H9 (cell line): ENCODE data around the gene AP2A2. TPM values are rescaled to one million over a fixed set of nuclear protein-coding genes. Genes with fewer than 3 reads are reported as not detected.

Experiments used
- DNase-seq: peaks from one replicate; pipeline ENCODE4 v3.0.0-alpha.2; 2017
- H2AFZ ChIP-seq: one replicate; pipeline ENCODE4 v1.6.1; 2013; ENCODE audit warnings: mild to moderate bottlenecking, low read length, control low read depth, moderate library complexity
- H2AK5ac ChIP-seq: 2 replicates; pipeline ENCODE4 v1.6.1; 2013; ENCODE audit warnings: low read length, control low read depth, mixed read lengths; ENCODE audit not compliant: insufficient read length
- H2BK120ac ChIP-seq: one replicate; pipeline ENCODE4 v1.6.1; 2013; ENCODE audit warnings: low read depth, mild to moderate bottlenecking, low read length, control low read depth, inconsistent platforms; ENCODE audit not compliant: poor library complexity, severe bottlenecking
- H2BK12ac ChIP-seq: 2 replicates; pipeline ENCODE4 v1.6.1; 2013; ENCODE audit warnings: low read length, control low read depth, mixed read lengths, low read depth; ENCODE audit not compliant: insufficient read length
- H2BK15ac ChIP-seq: 2 replicates; pipeline ENCODE4 v1.6.1; 2013; ENCODE audit warnings: low read depth, low read length, control low read depth
- H2BK20ac ChIP-seq: one replicate; pipeline ENCODE4 v1.6.1; 2013; ENCODE audit warnings: low read depth, mild to moderate bottlenecking, low read length, control low read depth, inconsistent platforms; ENCODE audit not compliant: poor library complexity, severe bottlenecking
- H2BK5ac ChIP-seq: 2 replicates; pipeline ENCODE4 v1.6.1; 2013; ENCODE audit warnings: low read length, control low read depth, mixed read lengths; ENCODE audit not compliant: insufficient read length
- H3K14ac ChIP-seq: 2 replicates; pipeline ENCODE4 v1.6.1; 2013; ENCODE audit warnings: low read length, control low read depth; ENCODE audit not compliant: insufficient read depth
- H3K18ac ChIP-seq: 2 replicates; pipeline ENCODE4 v1.6.1; 2013; ENCODE audit warnings: low read depth, mild to moderate bottlenecking, mixed read lengths, low read length, control low read depth; ENCODE audit not compliant: insufficient read length
- H3K23ac ChIP-seq: 2 replicates; pipeline ENCODE4 v1.6.1; 2013; ENCODE audit warnings: low read length, control low read depth, mixed read lengths, low read depth; ENCODE audit not compliant: insufficient read length
- H3K23me2 ChIP-seq: 2 replicates; pipeline ENCODE4 v1.6.1; 2013; ENCODE audit warnings: low read depth, mild to moderate bottlenecking, mixed read lengths, low read length, control low read depth; ENCODE audit not compliant: insufficient read length, poor library complexity, severe bottlenecking
- H3K27ac ChIP-seq: 2 replicates; pipeline ENCODE4 v1.5.1; 2013; ENCODE audit warnings: low read length, control low read depth, mixed read lengths, low read depth; ENCODE audit not compliant: insufficient read length
- H3K27me3 ChIP-seq: 2 replicates; pipeline ENCODE4 v1.6.1; 2013; ENCODE audit warnings: low read length, control low read depth, inconsistent platforms; ENCODE audit not compliant: insufficient read depth
- H3K4ac ChIP-seq: 2 replicates; pipeline ENCODE4 v1.6.1; 2013; ENCODE audit warnings: low read depth, mild to moderate bottlenecking, control low read depth, inconsistent platforms, low read length, moderate library complexity
- H3K4me1 ChIP-seq: 2 replicates; pipeline ENCODE4 v1.6.1; 2013; ENCODE audit warnings: low read length, control low read depth, inconsistent platforms; ENCODE audit not compliant: insufficient read depth
- H3K4me2 ChIP-seq: 2 replicates; pipeline ENCODE4 v1.6.1; 2013; ENCODE audit warnings: low read length, control low read depth, mixed read lengths; ENCODE audit not compliant: insufficient read length, insufficient read depth
- H3K56ac ChIP-seq: 2 replicates; pipeline ENCODE4 v1.6.1; 2013; ENCODE audit warnings: low read depth, mild to moderate bottlenecking, mixed read lengths, low read length, control low read depth; ENCODE audit not compliant: insufficient read length
- H3K79me1 ChIP-seq: 2 replicates; pipeline ENCODE4 v1.6.1; 2013; ENCODE audit warnings: low read depth, mild to moderate bottlenecking, moderate library complexity, low read length, control low read depth, inconsistent platforms; ENCODE audit not compliant: insufficient read depth, poor library complexity, severe bottlenecking
- H3K79me2 ChIP-seq: 2 replicates; pipeline ENCODE4 v1.6.1; 2013; ENCODE audit warnings: low read length, control low read depth, inconsistent platforms; ENCODE audit not compliant: insufficient read depth
- H3K9ac ChIP-seq: 2 replicates; pipeline ENCODE4 v1.6.1; 2013; ENCODE audit warnings: low read length, control low read depth, mixed read lengths; ENCODE audit not compliant: insufficient read length; ENCODE audit errors: extremely low read depth
- H3K9me3 ChIP-seq: one replicate; pipeline ENCODE4 v1.6.1; 2013; ENCODE audit warnings: low read depth, low read length, inconsistent platforms; ENCODE audit not compliant: control insufficient read depth
- H3T11ph ChIP-seq: one replicate; pipeline ENCODE4 v1.6.1; 2013; ENCODE audit warnings: mild to moderate bottlenecking, low read length, control low read depth, inconsistent platforms
- H4K20me1 ChIP-seq: one replicate; pipeline ENCODE4 v1.6.1; 2013; ENCODE audit not compliant: control insufficient read depth, insufficient read length, insufficient read depth
- H4K5ac ChIP-seq: 2 replicates; pipeline ENCODE4 v1.6.1; 2013; ENCODE audit warnings: low read depth, mild to moderate bottlenecking, mixed read lengths, low read length, control low read depth; ENCODE audit not compliant: insufficient read length
- H4K8ac ChIP-seq: replicated peaks from 2 replicates; pipeline ENCODE4 v1.6.1; 2013; ENCODE audit warnings: low read length, control low read depth, mixed read lengths, low read depth; ENCODE audit not compliant: insufficient read length
- H4K91ac ChIP-seq: 2 replicates; pipeline ENCODE4 v1.6.1; 2013; ENCODE audit warnings: low read depth, mild to moderate bottlenecking, moderate library complexity, mixed read lengths, low read length, control low read depth; ENCODE audit not compliant: insufficient read length
- H3K27ac Mint-ChIP-seq, 3 experiments: 2 replicates in 2 of 3; 3 replicates in 1 of 3; pipeline ENCODE4 v1.8.0; 2020 to 2021; ENCODE audit warnings: mixed read lengths in 3 of 3, mild to moderate bottlenecking in 1 of 3, moderate library complexity in 1 of 3
- H3K27me3 Mint-ChIP-seq: 2 replicates; pipeline ENCODE4 v1.8.0; 2021; ENCODE audit warnings: low read depth, mild to moderate bottlenecking, moderate library complexity, mixed read lengths
- H3K36me3 Mint-ChIP-seq, 3 experiments: 2 replicates in 2 of 3; 3 replicates in 1 of 3; pipeline ENCODE4 v1.8.0; 2020 to 2021; ENCODE audit warnings: low read depth in 3 of 3, mixed read lengths in 3 of 3; ENCODE audit not compliant: insufficient read depth in 1 of 3
- H3K4me1 Mint-ChIP-seq, 2 experiments: 2 replicates each; pipeline ENCODE4 v1.8.0; 2020; ENCODE audit warnings: mixed read lengths in 2 of 2
- H3K4me3 Mint-ChIP-seq, 2 experiments: 2 replicates in 1 of 2; 3 replicates in 1 of 2; pipeline ENCODE4 v1.8.0; 2020 to 2021; ENCODE audit warnings: mild to moderate bottlenecking in 2 of 2, mixed read lengths in 2 of 2, moderate library complexity in 1 of 2
- H3K9me3 Mint-ChIP-seq, 2 experiments: 2 replicates in 1 of 2; 3 replicates in 1 of 2; pipeline ENCODE4 v1.8.0; 2020; ENCODE audit warnings: mild to moderate bottlenecking in 2 of 2, mixed read lengths in 2 of 2, moderate library complexity in 1 of 2
- WGBS: extraction: QIAGEN DNeasy Blood & Tissue Kit; methylation state at CpG from one replicate; pipeline ENCODE4 v1.1.7; 2013; ENCODE audit warnings: missing lambda C conversion rate, low lambda C conversion rate, mixed read lengths; ENCODE audit not compliant: insufficient read length; ENCODE audit errors: extremely low coverage; 5-methylcytosine and 5-hydroxymethylcytosine counted together
- total RNA-seq: library from RNA; stranded (reverse); gene quantifications from 2 replicates; pipeline ENCODE4 v1.2.1, GENCODE V29; 2021
- TF ChIP-seq, protein P1 (sequence below): fragments of 200-600 bp; sonication (generic); conservative IDR thresholded peaks from 3 replicates; pipeline ENCODE4 v1.8.0; 2021; ENCODE audit warnings: antibody characterized with exemption, mild to moderate bottlenecking

Gene AP2A2
- total RNA-seq, 1 experiment from 2014 or later: 53.7 TPM

DNA sequence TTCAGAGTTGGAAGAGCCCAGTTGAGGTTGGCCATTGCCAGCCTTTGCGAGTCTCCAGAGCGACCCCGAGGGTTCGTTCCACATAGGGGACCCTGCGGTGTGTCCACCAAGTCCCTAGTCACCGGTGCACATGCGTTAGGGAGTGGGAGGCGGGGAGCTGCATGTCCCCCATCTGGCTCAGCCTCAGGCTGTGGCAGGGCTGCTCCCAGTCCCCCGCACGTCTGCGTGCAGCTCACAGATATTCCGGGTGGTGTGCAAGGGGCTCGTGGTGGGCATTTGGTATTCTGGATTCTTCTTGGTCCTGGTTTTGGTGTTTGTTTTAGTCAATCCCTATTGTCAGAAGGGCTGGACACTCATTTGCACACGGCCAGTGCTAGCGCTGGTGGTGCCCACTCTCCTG lies 62.0 kb downstream of the AP2A2 start:
- Histone ChIP-seq H2BK5ac (no peak overlapping the region), H3K79me2 (no peaks in the 10 kb centered on the region), H2AK5ac (no peak overlapping the region), H3K9me3 (no peaks in the 10 kb centered on the region), H3K18ac (no peak overlapping the region), H4K5ac (no peak overlapping the region), H2BK12ac (no peak overlapping the region), H3K9ac (no peak overlapping the region), H3K14ac (no peak overlapping the region), H3K27ac (no peak overlapping the region), H3K56ac (no peak overlapping the region), H2BK120ac (no peak overlapping the region), H4K91ac (no peak overlapping the region), H4K20me1 (no peaks in the 10 kb centered on the region), H3K23ac (no peak overlapping the region), H3K4me1 (no peaks in the 10 kb centered on the region), H3K79me1 (no peaks in the 10 kb centered on the region), H4K8ac (no peak overlapping the region), H3K23me2 (no peaks in the 10 kb centered on the region), H3K4me2 (no peak overlapping the region), H2AFZ (no peak overlapping the region), H3T11ph (no peak overlapping the region), H3K27me3 (no peaks in the 10 kb centered on the region), H2BK20ac (no peak overlapping the region), H2BK15ac (no peak overlapping the region), H3K4ac (no peak overlapping the region)
- no peaks in the 10 kb centered on the region for H3K4me1 Mint-ChIP-seq
- H3K4me3 Mint-ChIP-seq: no peak overlapping the region
- no peaks in the 10 kb centered on the region for H3K9me3 Mint-ChIP-seq
- H3K36me3 Mint-ChIP-seq: peaks cover 23 to 72% (median 70%) of the 10 kb centered on the region in 3 experiments
- no peaks in the 10 kb centered on the region; the same call in 1 of the 2 replicates for H3K27me3 Mint-ChIP-seq
- DNase-seq: no peak
- TF ChIP-seq, protein P1, sequence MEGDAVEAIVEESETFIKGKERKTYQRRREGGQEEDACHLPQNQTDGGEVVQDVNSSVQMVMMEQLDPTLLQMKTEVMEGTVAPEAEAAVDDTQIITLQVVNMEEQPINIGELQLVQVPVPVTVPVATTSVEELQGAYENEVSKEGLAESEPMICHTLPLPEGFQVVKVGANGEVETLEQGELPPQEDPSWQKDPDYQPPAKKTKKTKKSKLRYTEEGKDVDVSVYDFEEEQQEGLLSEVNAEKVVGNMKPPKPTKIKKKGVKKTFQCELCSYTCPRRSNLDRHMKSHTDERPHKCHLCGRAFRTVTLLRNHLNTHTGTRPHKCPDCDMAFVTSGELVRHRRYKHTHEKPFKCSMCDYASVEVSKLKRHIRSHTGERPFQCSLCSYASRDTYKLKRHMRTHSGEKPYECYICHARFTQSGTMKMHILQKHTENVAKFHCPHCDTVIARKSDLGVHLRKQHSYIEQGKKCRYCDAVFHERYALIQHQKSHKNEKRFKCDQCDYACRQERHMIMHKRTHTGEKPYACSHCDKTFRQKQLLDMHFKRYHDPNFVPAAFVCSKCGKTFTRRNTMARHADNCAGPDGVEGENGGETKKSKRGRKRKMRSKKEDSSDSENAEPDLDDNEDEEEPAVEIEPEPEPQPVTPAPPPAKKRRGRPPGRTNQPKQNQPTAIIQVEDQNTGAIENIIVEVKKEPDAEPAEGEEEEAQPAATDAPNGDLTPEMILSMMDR: no peak
- no CpG with 5 or more reads among the region's 15 CpGs for WGBS
- H3K27ac Mint-ChIP-seq: no peak overlapping the region
